OCI-LY1 (cell line): ENCODE results near the gene TANK.

Experiments
- EZH2 ChIP-seq: fragments of 200-600 bp; sonication (generic), shearing (Covaris generic); IDR thresholded peaks from 2 replicates; pipeline ENCODE4 v1.8.0; 2017; ENCODE audit warnings: borderline replicate concordance, mixed run types, mild to moderate bottlenecking, antibody characterized with exemption, low read length, moderate library complexity, mixed read lengths
- TF ChIP-seq, protein P1 (sequence below): fragments of 200-600 bp; sonication (generic), shearing (Covaris generic); IDR thresholded peaks from 2 replicates; pipeline ENCODE4 v1.5.1; 2017; ENCODE audit warnings: mild to moderate bottlenecking, antibody characterized with exemption, low read length, moderate library complexity, mixed read lengths

DNA sequence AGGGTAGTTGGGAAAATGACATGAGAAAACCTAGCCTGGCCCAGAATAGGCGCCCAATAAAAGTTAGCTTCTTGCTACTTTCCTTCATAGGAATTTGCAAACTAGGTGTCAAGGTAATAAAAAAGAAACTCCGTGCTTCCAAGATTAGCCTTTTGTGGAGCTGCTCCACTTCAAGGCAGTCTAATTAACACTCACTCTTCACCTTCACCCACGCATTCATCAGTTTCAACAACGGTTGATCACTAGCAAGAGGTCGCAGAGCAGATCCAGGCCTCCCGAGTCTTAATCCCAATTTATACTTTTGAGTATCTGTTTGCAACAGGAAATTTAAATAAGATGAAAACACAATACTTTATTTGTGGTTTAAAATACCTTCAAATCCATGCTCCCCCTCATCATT is 39.5 kb upstream of the TANK start:
- TF ChIP-seq, protein P1, sequence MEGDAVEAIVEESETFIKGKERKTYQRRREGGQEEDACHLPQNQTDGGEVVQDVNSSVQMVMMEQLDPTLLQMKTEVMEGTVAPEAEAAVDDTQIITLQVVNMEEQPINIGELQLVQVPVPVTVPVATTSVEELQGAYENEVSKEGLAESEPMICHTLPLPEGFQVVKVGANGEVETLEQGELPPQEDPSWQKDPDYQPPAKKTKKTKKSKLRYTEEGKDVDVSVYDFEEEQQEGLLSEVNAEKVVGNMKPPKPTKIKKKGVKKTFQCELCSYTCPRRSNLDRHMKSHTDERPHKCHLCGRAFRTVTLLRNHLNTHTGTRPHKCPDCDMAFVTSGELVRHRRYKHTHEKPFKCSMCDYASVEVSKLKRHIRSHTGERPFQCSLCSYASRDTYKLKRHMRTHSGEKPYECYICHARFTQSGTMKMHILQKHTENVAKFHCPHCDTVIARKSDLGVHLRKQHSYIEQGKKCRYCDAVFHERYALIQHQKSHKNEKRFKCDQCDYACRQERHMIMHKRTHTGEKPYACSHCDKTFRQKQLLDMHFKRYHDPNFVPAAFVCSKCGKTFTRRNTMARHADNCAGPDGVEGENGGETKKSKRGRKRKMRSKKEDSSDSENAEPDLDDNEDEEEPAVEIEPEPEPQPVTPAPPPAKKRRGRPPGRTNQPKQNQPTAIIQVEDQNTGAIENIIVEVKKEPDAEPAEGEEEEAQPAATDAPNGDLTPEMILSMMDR, result no peak
- no peak for TF ChIP-seq EZH2
